H1 (cell line): ENCODE measurements around the gene PLSCR1. TPM values are rescaled to one million over a fixed set of nuclear protein-coding genes. Genes with fewer than 3 reads are reported as not detected.

Experiments used
- CTCF ChIA-PET: fragments of 300-600 bp; sonication (Branson Sonifier 250); formaldehyde crosslinking; loops from one replicate; lab custom pipeline; 2021; ENCODE audit not compliant: partially characterized antibody; lab: Charles Lee
- POLR2A ChIA-PET: fragments of 300-600 bp; sonication (Branson Sonifier 250); formaldehyde crosslinking; loops from one replicate; lab custom pipeline; 2021; ENCODE audit warnings: inconsistent platforms; ENCODE audit not compliant: partially characterized antibody; lab: Charles Lee
- DNase-seq, 2 experiments: peaks; one replicate each; pipeline versions ENCODE4 v3.0.0 to v3.0.0-alpha.2; 2010 to 2022; ENCODE audit warnings: low spot score in 2 of 2, low read depth in 1 of 2, mixed read lengths in 1 of 2
- FAIRE-seq: peaks from 2 replicates; lab custom pipeline; 2011; peaks lifted over from hg19 to GRCh38; lab: Jason Lieb, UNC
- H2AFZ ChIP-seq: 2 replicates; pipeline ENCODE4 v1.8.1; 2012; ENCODE audit warnings: low read length, inconsistent platforms
- H2AK5ac ChIP-seq: 2 replicates; pipeline ENCODE4 v1.6.1; 2013; ENCODE audit warnings: low read depth, low read length
- H2BK120ac ChIP-seq: replicated peaks from 2 replicates; pipeline ENCODE3; 2013; ENCODE audit warnings: low read depth, low read length, inconsistent platforms
- H2BK12ac ChIP-seq: 2 replicates; pipeline ENCODE4 v1.6.1; 2013; ENCODE audit warnings: low read depth, low read length
- H2BK15ac ChIP-seq: 2 replicates; pipeline ENCODE4 v1.6.1; 2013; ENCODE audit warnings: low read length
- H2BK20ac ChIP-seq: 2 replicates; pipeline ENCODE4 v1.6.1; 2013; ENCODE audit warnings: low read length
- H2BK5ac ChIP-seq: 2 replicates; pipeline ENCODE4 v1.6.1; 2013; ENCODE audit warnings: low read depth, low read length
- H3K14ac ChIP-seq: 2 replicates; pipeline ENCODE4 v1.6.1; 2013; ENCODE audit warnings: inconsistent platforms; ENCODE audit not compliant: insufficient read length
- H3K18ac ChIP-seq: 2 replicates; pipeline ENCODE4 v1.6.1; 2013; ENCODE audit warnings: low read length; ENCODE audit errors: extremely low read depth
- H3K23ac ChIP-seq: 2 replicates; pipeline ENCODE4 v1.6.1; 2013; ENCODE audit warnings: inconsistent platforms; ENCODE audit not compliant: insufficient read length
- H3K23me2 ChIP-seq: 2 replicates; pipeline ENCODE4 v1.6.1; 2013; ENCODE audit warnings: low read depth, low read length
- H3K27ac ChIP-seq: 2 replicates; pipeline ENCODE4 v1.6.1; 2011; ENCODE audit warnings: low read depth, low read length, inconsistent platforms
- H3K27me3 ChIP-seq, 4 experiments: replicated peaks in 1 of 4; 1 replicate in 1 of 4; 2 replicates in 3 of 4; pipeline versions ENCODE4 v1.6.1 to v1.8.1; 2011 to 2013; ENCODE audit warnings: low read length in 3 of 4, mild to moderate bottlenecking in 3 of 4, inconsistent platforms in 2 of 4, mixed read lengths in 2 of 4, moderate library complexity in 1 of 4; ENCODE audit not compliant: control insufficient read depth in 3 of 4, insufficient read depth in 3 of 4; ENCODE audit errors: extremely low read depth in 1 of 4
- H3K36me3 ChIP-seq, 4 experiments: 2 replicates each; pipeline versions ENCODE4 v1.6.1 to v1.8.1; 2011 to 2013; ENCODE audit warnings: mild to moderate bottlenecking in 4 of 4, low read length in 3 of 4, moderate library complexity in 2 of 4, control low read depth in 1 of 4, inconsistent platforms in 1 of 4; ENCODE audit not compliant: insufficient read depth in 4 of 4, control insufficient read depth in 2 of 4
- H3K4ac ChIP-seq: replicated peaks from 2 replicates; pipeline ENCODE3; 2013; ENCODE audit warnings: low read length, low read depth, mixed read lengths, inconsistent platforms; ENCODE audit not compliant: insufficient read length
- H3K4me1 ChIP-seq, 4 experiments: replicated peaks in 1 of 4; 1 replicate in 1 of 4; 2 replicates in 3 of 4; pipeline versions ENCODE4 v1.6.1 to v1.8.1; 2011 to 2013; ENCODE audit warnings: low read length in 3 of 4, inconsistent platforms in 2 of 4, mixed read lengths in 1 of 4; ENCODE audit not compliant: insufficient read depth in 4 of 4, control insufficient read depth in 3 of 4
- H3K4me2 ChIP-seq, 2 experiments: 2 replicates each; pipeline versions ENCODE4 v1.6.1 to v1.8.1; 2011 to 2013; ENCODE audit warnings: low read depth in 2 of 2, low read length in 2 of 2, control low read depth in 1 of 2, inconsistent platforms in 1 of 2, mild to moderate bottlenecking in 1 of 2; ENCODE audit not compliant: insufficient read depth in 1 of 2
- H3K4me3 ChIP-seq, 4 experiments: fragments of 200-600, 300-600 bp in 1 of 4; sonication (generic), shearing (Covaris generic), sonication (Bioruptor Twin) in 1 of 4; 2 replicates each; pipeline versions ENCODE4 v1.5.1 to v1.8.1; 2011 to 2016; ENCODE audit warnings: low read length in 4 of 4, low read depth in 3 of 4, control low read depth in 2 of 4, inconsistent platforms in 2 of 4, mild to moderate bottlenecking in 2 of 4, mixed read lengths in 1 of 4, moderate library complexity in 1 of 4; ENCODE audit not compliant: insufficient read depth in 2 of 4; ENCODE audit errors: extremely low read depth in 1 of 4
- H3K56ac ChIP-seq: replicated peaks from 2 replicates; pipeline ENCODE3; 2013; ENCODE audit warnings: low read depth, mild to moderate bottlenecking, mixed read lengths, low read length, inconsistent platforms; ENCODE audit not compliant: insufficient read length
- H3K79me1 ChIP-seq: 2 replicates; pipeline ENCODE4 v1.6.1; 2013; ENCODE audit warnings: low read depth, low read length, control low read depth
- H3K79me2 ChIP-seq, 2 experiments: 2 replicates each; pipeline versions ENCODE4 v1.6.1 to v1.8.1; 2012 to 2013; ENCODE audit warnings: low read length in 2 of 2, mild to moderate bottlenecking in 2 of 2, inconsistent platforms in 1 of 2; ENCODE audit not compliant: insufficient read depth in 2 of 2, control insufficient read depth in 1 of 2
- H3K9ac ChIP-seq, 4 experiments: replicated peaks in 1 of 4; 1 replicate in 1 of 4; 2 replicates in 3 of 4; pipeline versions ENCODE4 v1.6.1 to v1.8.1; 2011 to 2013; ENCODE audit warnings: low read depth in 3 of 4, low read length in 3 of 4, control low read depth in 2 of 4, mild to moderate bottlenecking in 2 of 4, moderate library complexity in 2 of 4, inconsistent platforms in 1 of 4; ENCODE audit errors: extremely low read depth in 1 of 4
- H3K9me3 ChIP-seq, 2 experiments: 2 replicates each; pipeline versions ENCODE4 v1.6.1 to v1.8.1; 2012 to 2013; ENCODE audit warnings: mild to moderate bottlenecking in 2 of 2, moderate library complexity in 2 of 2, control low read depth in 1 of 2, inconsistent platforms in 1 of 2, low read depth in 1 of 2, low read length in 1 of 2, mixed read lengths in 1 of 2; ENCODE audit not compliant: insufficient read depth in 2 of 2
- H4K20me1 ChIP-seq, 2 experiments: replicated peaks in 1 of 2; 2 replicates each; pipeline versions ENCODE3 to v1.8.1; 2011 to 2013; ENCODE audit warnings: inconsistent platforms in 2 of 2, low read length in 2 of 2, mild to moderate bottlenecking in 1 of 2; ENCODE audit not compliant: insufficient read depth in 2 of 2, control insufficient read depth in 1 of 2
- H4K5ac ChIP-seq: 2 replicates; pipeline ENCODE4 v1.6.1; 2013; ENCODE audit warnings: low read length, low read depth, mixed read lengths, inconsistent platforms; ENCODE audit not compliant: insufficient read length
- H4K8ac ChIP-seq: 2 replicates; pipeline ENCODE4 v1.8.0; 2013; ENCODE audit warnings: mild to moderate bottlenecking, moderate library complexity, low read length, inconsistent platforms; ENCODE audit not compliant: insufficient read depth; ENCODE audit errors: extremely low read depth
- H4K91ac ChIP-seq: replicated peaks from 2 replicates; pipeline ENCODE3; 2013; ENCODE audit warnings: low read length, mixed read lengths, inconsistent platforms; ENCODE audit not compliant: insufficient read length
- ASH2L ChIP-seq: fragments of 200-600, 300-600 bp; sonication (generic); IDR thresholded peaks from one replicate; pipeline ENCODE4 v1.7.1; 2017; ENCODE audit warnings: low read length
- CHD1 ChIP-seq: IDR thresholded peaks from 2 replicates; pipeline ENCODE4 v1.6.1; 2012; ENCODE audit warnings: low read depth, low read length, improper control_type of control experiment
- CTBP2 ChIP-seq: IDR thresholded peaks from 2 replicates; pipeline ENCODE4 v1.7.0; 2011; ENCODE audit warnings: borderline replicate concordance, mild to moderate bottlenecking, moderate library complexity, mixed read lengths, low read length; ENCODE audit not compliant: insufficient read depth, insufficient read length
- GTF2F1 ChIP-seq: IDR thresholded peaks from 2 replicates; pipeline ENCODE4 v1.6.1; 2012; ENCODE audit warnings: low read depth, low read length, improper control_type of control experiment, borderline replicate concordance
- HDAC6 ChIP-seq: IDR thresholded peaks from one replicate; pipeline ENCODE4 v1.7.1; 2012; ENCODE audit warnings: low read depth, mild to moderate bottlenecking, inconsistent platforms, low read length, moderate library complexity
- JUN ChIP-seq: IDR thresholded peaks from 2 replicates; pipeline ENCODE4 v1.6.1; 2011; ENCODE audit warnings: low read depth, mild to moderate bottlenecking, improper control_type of control experiment, low read length
- JUND ChIP-seq: IDR thresholded peaks from 2 replicates; pipeline ENCODE4 v1.6.1; 2011; ENCODE audit warnings: mild to moderate bottlenecking, improper control_type of control experiment, low read length
- POLR2AphosphoS5 ChIP-seq: IDR thresholded peaks from 2 replicates; pipeline ENCODE4 v1.6.1; 2011; ENCODE audit warnings: low read depth, low read length
- RAD21 ChIP-seq, 2 experiments: IDR thresholded peaks in 1 of 2; conservative IDR thresholded peaks in 1 of 2; 2 replicates each; pipeline ENCODE4 v1.6.1; 2011; ENCODE audit warnings: low read depth in 2 of 2, low read length in 2 of 2, improper control_type of control experiment in 1 of 2, inconsistent platforms in 1 of 2, mild to moderate bottlenecking in 1 of 2, moderate library complexity in 1 of 2
- WGBS, 2 experiments: shearing (Covaris generic) in 1 of 2; methylation state at CpG; one replicate each; pipeline versions ENCODE4 v1.1.6 to v1.1.7; 2013 to 2015; ENCODE audit warnings: low lambda C conversion rate in 2 of 2, mixed read lengths in 2 of 2, inconsistent platforms in 1 of 2, low coverage in 1 of 2, missing lambda C conversion rate in 1 of 2; ENCODE audit not compliant: insufficient replicate concordance in 2 of 2, insufficient coverage in 1 of 2, insufficient read length in 1 of 2; ENCODE audit errors: extremely low coverage in 1 of 2, missing lambda C conversion rate in 1 of 2; 5-methylcytosine and 5-hydroxymethylcytosine counted together
- polyA plus RNA-seq, 7 experiments: library from polyadenylated mRNA; depleted of rRNA in 3 of 7; stranded (reverse) in 5 of 7; unstranded in 2 of 7; fragments of >200 nt in 5 of 7; fragments of 200-250 nt in 2 of 7; gene quantifications; 1 replicate in 5 of 7; 2 replicates in 1 of 7; 4 replicates in 1 of 7; pipeline versions ENCODE4 v1.2.1 to v1.2.3, GENCODE V29; 2011 to 2013; ENCODE audit warnings: missing spikeins in 2 of 7, mixed read lengths in 2 of 7
- total RNA-seq: library from RNA; stranded (reverse); fragmentation: NEBNext Ultra II Directional; extraction: Animal tissue kit (Norgen Biotek cat#: 25700); gene quantifications from 2 replicates; pipeline ENCODE4 v1.2.1, GENCODE V29; 2021

Gene PLSCR1
- total and polyA plus RNA-seq, 2 of the 8 experiments (the other 6 are each of a cell fraction or from before 2014, with no cell fraction given): 32.2 to 48.5 TPM

- Histone ChIP-seq H3K56ac (no peak overlapping the region), H2AK5ac (no peak overlapping the region), H3K79me2 (peaks cover 0 to 39% of the 10 kb centered on the region in 2 experiments; a peak in 2 of 4 replicates), H3K4ac (no peak overlapping the region), H3K23me2 (no peaks in the 10 kb centered on the region; the same call in 1 of the 2 replicates), H2BK20ac (no peak overlapping the region), H3K9ac (peak overlapping the region in 3 of 4 experiments; percentile 3 to 74 (median 48); a peak in 4 of 7 replicates), H4K91ac (no peak overlapping the region), H4K8ac (no peak overlapping the region), H3K9me3 (no peaks in the 10 kb centered on the region)
- POLR2A ChIA-PET: interaction anchor here (0.7 to 2.0 kb wide), 7 partner anchors 8 to 76 kb away, joined by 3 to 6 read pairs (median 4); partner anchors contain the start of gene PLSCR2
- DNase-seq: no peak
- no peak for TF ChIP-seq ASH2L
- TF ChIP-seq CHD1: no peak
- TF ChIP-seq RAD21 (IDR thresholded peaks at IDR 0.05 in 1 of 2, conservative IDR thresholded peaks at IDR 0.05 in 1 of 2; ENCODE audit: low read depth in 2 of 2, low read length in 2 of 2): no peak
- TF ChIP-seq HDAC6: no peak
- TF ChIP-seq JUND: no peak
- TF ChIP-seq GTF2F1: no peak
- no peak for TF ChIP-seq JUN
- TF ChIP-seq CTBP2: no peak
- TF ChIP-seq POLR2AphosphoS5: no peak
- TF ChIP-seq, all 59 proteins: peak for 0
- Histone ChIP-seq H3K27me3 (no peaks in the 10 kb centered on the region), H3K14ac (no peak overlapping the region), H3K4me3 (peak overlapping the region; percentile 63 to 84 (median 74)), H3K4me1 (peaks cover 0 to 11% (median 3%) of the 10 kb centered on the region in 4 experiments; a peak in 3 of 7 replicates), H3K23ac (no peak overlapping the region), H2BK120ac (no peak overlapping the region), H3K79me1 (peaks cover 3% of the 10 kb centered on the region), H4K20me1 (peaks cover 0 to 5% of the 10 kb centered on the region in 2 experiments), H3K4me2 (peak overlapping the region; percentile 68 to 76), H2BK12ac (no peak overlapping the region), H2BK5ac (no peak overlapping the region), H2AFZ (peak overlapping the region; percentile 92), H3K27ac (no peak overlapping the region), H2BK15ac (no peak overlapping the region), H3K18ac (0 out of 2 replicates have a peak overlapping the region, but pooled peaks have one; percentile 13), H3K36me3 (no peaks in the 10 kb centered on the region), H4K5ac (no peak overlapping the region)
- CTCF ChIA-PET: interaction anchor here (1.8 to 2.4 kb wide), 2 partner anchors 32 to 96 kb away, joined by 4 to 6 read pairs; no protein-coding TSS in a partner anchor
- no peak for FAIRE-seq
- 49% methylated on average over 8 of the region's 8 CpGs; no CpG with 5 or more reads in 1 of the 2 experiments for WGBS, 2 experiments
Observed at GRCh38 chr3:146544929-146545528, 622 bp upstream of the PLSCR1 start.
